PC-3 (cell line): Measurements from ENCODE around the gene STING1. TPM values are rescaled to one million over a fixed set of nuclear protein-coding genes. Genes with fewer than 3 reads are reported as not detected.

ENCODE experiments used
- ATAC-seq: fragments of 200-7000 bp; cut with Tn5 transposase; 2 replicates; pipeline ENCODE4 v1.9.1; 2020; ENCODE audit warnings: mild to moderate bottlenecking, moderate library complexity
- BruUV-seq: library from RNA; stranded (reverse); fragments of 400-500 nt; replicated peaks from 2 replicates; lab custom pipeline; 2021; lab: Mats Ljungman, UMichigan
- CTCF ChIA-PET: fragments of 300-600 bp; sonication (Branson Sonifier 250); formaldehyde crosslinking; loops from one replicate; lab custom pipeline; 2022; ENCODE audit warnings: antibody characterized with exemption; lab: Charles Lee
- POLR2A ChIA-PET: fragments of 300-600 bp; sonication (Branson Sonifier 250); formaldehyde crosslinking; loops from one replicate; lab custom pipeline; 2022; ENCODE audit warnings: antibody characterized with exemption; ENCODE audit not compliant: unreplicated experiment; lab: Charles Lee
- DNase-seq: peaks from one replicate; pipeline ENCODE4 v3.0.0-alpha.2; 2015
- H2AFZ ChIP-seq: fragments of 300-600 bp; sonication (generic); 2 replicates; pipeline ENCODE4 v1.6.0; 2016; ENCODE audit warnings: antibody characterized with exemption, low read length
- H3F3A ChIP-seq: fragments of 300-600 bp; sonication (generic); one replicate; pipeline ENCODE4 v1.6.0; 2017; ENCODE audit warnings: antibody characterized with exemption, low read length, control low read depth, mild to moderate bottlenecking; ENCODE audit not compliant: unreplicated experiment
- H3K27ac ChIP-seq: fragments of 300-600 bp; sonication (generic); 2 replicates; pipeline ENCODE4 v1.5.1; 2016; ENCODE audit warnings: mild to moderate bottlenecking, low read length
- H3K27me3 ChIP-seq: fragments of 300-600 bp; sonication (generic); 2 replicates; pipeline ENCODE4 v1.6.1; 2016; ENCODE audit warnings: low read length, mixed read lengths
- H3K36me3 ChIP-seq: fragments of 300-600 bp; sonication (generic); 2 replicates; pipeline ENCODE4 v1.6.1; 2016; ENCODE audit warnings: low read depth, mixed run types, low read length, mixed read lengths
- H3K4me1 ChIP-seq: fragments of 300-600 bp; sonication (generic); 2 replicates; pipeline ENCODE4 v1.5.1; 2016; ENCODE audit warnings: low read length; ENCODE audit not compliant: insufficient read depth
- H3K4me2 ChIP-seq: fragments of 300-600 bp; sonication (generic); 2 replicates; pipeline ENCODE4 v1.6.0; 2016; ENCODE audit warnings: low read length
- H3K4me3 ChIP-seq: fragments of 300-600 bp; sonication (generic); 2 replicates; pipeline ENCODE4 v1.5.1; 2016; ENCODE audit warnings: mild to moderate bottlenecking, low read length, mixed read lengths
- H3K79me2 ChIP-seq: fragments of 300-600 bp; sonication (generic); 2 replicates; pipeline ENCODE4 v1.6.1; 2017; ENCODE audit warnings: low read length, mixed read lengths
- H3K9ac ChIP-seq: fragments of 300-600 bp; sonication (generic); 2 replicates; pipeline ENCODE4 v1.6.0; 2016; ENCODE audit warnings: mild to moderate bottlenecking, low read length
- H3K9me2 ChIP-seq: fragments of 300-600 bp; sonication (generic); replicated peaks from 2 replicates; pipeline ENCODE4 v1.6.1; 2016; ENCODE audit warnings: mixed run types, low read length, mixed read lengths
- H3K9me3 ChIP-seq: fragments of 300-600 bp; sonication (generic); 2 replicates; pipeline ENCODE4 v1.6.1; 2016; ENCODE audit warnings: low read length, mixed read lengths
- H4K20me1 ChIP-seq: fragments of 300-600 bp; sonication (generic); 2 replicates; pipeline ENCODE4 v1.6.1; 2016; ENCODE audit warnings: low read length, mixed read lengths
- CTCF ChIP-seq: fragments of 300-600 bp; sonication (generic); conservative IDR thresholded peaks from 2 replicates; pipeline ENCODE4 v1.5.1; 2017; ENCODE audit warnings: antibody characterized with exemption, low read depth, mild to moderate bottlenecking, low read length
- EZH2 ChIP-seq: fragments of 300-600 bp; sonication (generic); IDR thresholded peaks from one replicate; pipeline ENCODE4 v1.6.1; 2017; ENCODE audit warnings: antibody characterized with exemption, mild to moderate bottlenecking, low read length; ENCODE audit not compliant: unreplicated experiment
- EZH2phosphoT487 ChIP-seq: fragments of 300-600 bp; sonication (generic); IDR thresholded peaks from 2 replicates; pipeline ENCODE4 v1.6.1; 2018; ENCODE audit warnings: mild to moderate bottlenecking, antibody characterized with exemption, low read length, borderline replicate concordance
- intact Hi-C: fragments of 100-400 bp; cut with micrococcal nuclease; formaldehyde crosslinking; loops from 2 replicates; pipeline ENCODE4 v1.9.0; 2023
- total RNA-seq: library from RNA; depleted of rRNA; stranded (reverse); fragments of >200 nt; gene quantifications from 2 replicates; pipeline ENCODE4 v1.2.3, GENCODE V29; 2014

Gene STING1
- total RNA-seq, 1 experiment from 2014 or later = 12.6 TPM

GRCh38 chr5:139517683-139518564 is 35.4 kb upstream of the STING1 start:
- intact Hi-C loops = loop anchor here (2.0 kb wide), 1 partner anchor 173 kb away; no protein-coding TSS in a partner anchor
- DNase-seq (peak; percentile 94), ATAC-seq (peak; percentile 84)
- H2AFZ ChIP-seq = peak overlapping the region; percentile 100
- H3F3A ChIP-seq = no peaks in the 10 kb centered on the region
- no peaks in the 10 kb centered on the region for H3K79me2 ChIP-seq
- H3K27me3 ChIP-seq = no peaks in the 10 kb centered on the region
- TF ChIP-seq EZH2phosphoT487 (no peak), CTCF (peak; percentile 92)
- no peaks in the 10 kb centered on the region for H3K36me3 ChIP-seq
- H3K4me3 ChIP-seq = peak overlapping the region; percentile 77
- no peak overlapping the region for H3K27ac ChIP-seq
- POLR2A ChIA-PET = no interaction called here
- no peaks in the 10 kb centered on the region for H4K20me1 ChIP-seq
- no peaks in the 10 kb centered on the region for H3K9me2 ChIP-seq
- H3K9ac ChIP-seq = peak overlapping the region; percentile 85
- peaks cover 11% of the 10 kb centered on the region for H3K4me1 ChIP-seq
- BruUV-seq = TSS peak; percentile 96
- H3K9me3 ChIP-seq = no peaks in the 10 kb centered on the region
- CTCF ChIA-PET = no interaction called here
- peak overlapping the region; percentile 100 for H3K4me2 ChIP-seq

- ChIA-PET CTCF (interaction anchor here (0.6 kb wide), 1 partner anchor 78 kb away, joined by 3 read pairs; no protein-coding TSS in a partner anchor), POLR2A (no interaction called here)
- Histone ChIP-seq H3K4me3 (no peak overlapping the region), H4K20me1 (no peaks in the 10 kb centered on the region), H3K9me3 (no peaks in the 10 kb centered on the region), H3K9me2 (no peaks in the 10 kb centered on the region), H3K9ac (no peak overlapping the region), H3K4me1 (peaks cover 11% of the 10 kb centered on the region), H3K79me2 (no peaks in the 10 kb centered on the region), H2AFZ (no peak overlapping the region), H3K27me3 (no peaks in the 10 kb centered on the region), H3F3A (no peaks in the 10 kb centered on the region), H3K27ac (no peak overlapping the region), H3K36me3 (no peaks in the 10 kb centered on the region), H3K4me2 (no peak overlapping the region)
- DNase-seq (no peak), ATAC-seq (no peak)
- no TSS peak for BruUV-seq
- intact Hi-C loops = loop anchor here (5.0 kb wide), 1 partner anchor 77 kb away; the partner anchor contains the start of gene DNAJC18
- TF ChIP-seq CTCF = no peak
- no peak for TF ChIP-seq EZH2
- no peak for TF ChIP-seq EZH2phosphoT487
Observed at GRCh38 chr5:139514486-139514856, 31.9 kb upstream of the STING1 start.
